Endothelial cell (in vitro differentiated cells): ENCODE measurements around the gene KHK. TPM values are rescaled to one million over a fixed set of nuclear protein-coding genes. Genes with fewer than 3 reads are reported as not detected.
A peak's percentile ranks its signal among the peaks of the same experiment; 100 is the strongest.

Source experiments
- DNase-seq: peaks from one replicate; pipeline ENCODE4 v3.0.0; 2021; ENCODE audit warnings: low spot score
- H3K27ac Mint-ChIP-seq: one replicate; pipeline ENCODE4 v1.8.0; 2021; ENCODE audit warnings: mixed read lengths, inconsistent platforms; ENCODE audit not compliant: unreplicated experiment
- H3K27me3 Mint-ChIP-seq: one replicate; pipeline ENCODE4 v1.8.0; 2021; ENCODE audit warnings: mild to moderate bottlenecking, moderate library complexity, mixed read lengths, inconsistent platforms; ENCODE audit not compliant: unreplicated experiment
- H3K36me3 Mint-ChIP-seq: one replicate; pipeline ENCODE4 v1.8.0; 2021; ENCODE audit warnings: mild to moderate bottlenecking, low read depth, mixed read lengths, inconsistent platforms; ENCODE audit not compliant: unreplicated experiment
- H3K4me1 Mint-ChIP-seq: one replicate; pipeline ENCODE4 v1.8.0; 2021; ENCODE audit warnings: mild to moderate bottlenecking, mixed read lengths, inconsistent platforms; ENCODE audit not compliant: unreplicated experiment
- H3K4me3 Mint-ChIP-seq: one replicate; pipeline ENCODE4 v1.8.0; 2021; ENCODE audit warnings: mild to moderate bottlenecking, mixed read lengths, inconsistent platforms; ENCODE audit not compliant: unreplicated experiment
- H3K9me3 Mint-ChIP-seq: one replicate; pipeline ENCODE4 v1.8.0; 2021; ENCODE audit warnings: mixed read lengths, inconsistent platforms; ENCODE audit not compliant: unreplicated experiment
- total RNA-seq: library from RNA; stranded (reverse); fragmentation: NEBNext Ultra II Directional; extraction: Animal tissue kit (Norgen Biotek cat#: 25700); gene quantifications from one replicate; pipeline ENCODE4 v1.2.1, GENCODE V29; 2021; ENCODE audit not compliant: unreplicated experiment
- TF ChIP-seq, protein P1 (sequence below): fragments of 200-600 bp; sonication (generic); IDR thresholded peaks from one replicate; pipeline ENCODE4 v1.5.0; 2021; ENCODE audit warnings: antibody characterized with exemption; ENCODE audit not compliant: unreplicated experiment

Gene KHK
- total RNA-seq, 1 donor from 2014 or later, result 1.4 TPM

DNA sequence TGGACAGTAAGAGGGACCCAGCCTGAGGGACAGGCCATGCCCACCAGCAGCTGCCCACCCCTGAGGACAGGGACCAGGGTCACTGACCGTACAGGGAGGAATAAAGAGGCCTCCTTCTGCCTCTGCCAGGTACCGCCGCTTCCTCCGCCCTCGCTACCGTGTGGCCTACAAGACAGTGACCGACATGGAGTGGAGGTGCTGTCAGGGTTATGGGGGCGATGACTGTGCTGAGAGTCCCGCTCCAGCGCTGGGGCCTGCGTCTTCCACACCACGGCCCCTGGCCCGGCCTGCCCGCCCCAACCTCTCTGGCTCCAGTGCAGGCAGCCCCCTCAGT is 6.0 kb upstream of the KHK start:
- peaks cover 21% of the 10 kb centered on the region for H3K4me1 Mint-ChIP-seq
- TF ChIP-seq, protein P1, sequence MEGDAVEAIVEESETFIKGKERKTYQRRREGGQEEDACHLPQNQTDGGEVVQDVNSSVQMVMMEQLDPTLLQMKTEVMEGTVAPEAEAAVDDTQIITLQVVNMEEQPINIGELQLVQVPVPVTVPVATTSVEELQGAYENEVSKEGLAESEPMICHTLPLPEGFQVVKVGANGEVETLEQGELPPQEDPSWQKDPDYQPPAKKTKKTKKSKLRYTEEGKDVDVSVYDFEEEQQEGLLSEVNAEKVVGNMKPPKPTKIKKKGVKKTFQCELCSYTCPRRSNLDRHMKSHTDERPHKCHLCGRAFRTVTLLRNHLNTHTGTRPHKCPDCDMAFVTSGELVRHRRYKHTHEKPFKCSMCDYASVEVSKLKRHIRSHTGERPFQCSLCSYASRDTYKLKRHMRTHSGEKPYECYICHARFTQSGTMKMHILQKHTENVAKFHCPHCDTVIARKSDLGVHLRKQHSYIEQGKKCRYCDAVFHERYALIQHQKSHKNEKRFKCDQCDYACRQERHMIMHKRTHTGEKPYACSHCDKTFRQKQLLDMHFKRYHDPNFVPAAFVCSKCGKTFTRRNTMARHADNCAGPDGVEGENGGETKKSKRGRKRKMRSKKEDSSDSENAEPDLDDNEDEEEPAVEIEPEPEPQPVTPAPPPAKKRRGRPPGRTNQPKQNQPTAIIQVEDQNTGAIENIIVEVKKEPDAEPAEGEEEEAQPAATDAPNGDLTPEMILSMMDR, result no peak

DNA sequence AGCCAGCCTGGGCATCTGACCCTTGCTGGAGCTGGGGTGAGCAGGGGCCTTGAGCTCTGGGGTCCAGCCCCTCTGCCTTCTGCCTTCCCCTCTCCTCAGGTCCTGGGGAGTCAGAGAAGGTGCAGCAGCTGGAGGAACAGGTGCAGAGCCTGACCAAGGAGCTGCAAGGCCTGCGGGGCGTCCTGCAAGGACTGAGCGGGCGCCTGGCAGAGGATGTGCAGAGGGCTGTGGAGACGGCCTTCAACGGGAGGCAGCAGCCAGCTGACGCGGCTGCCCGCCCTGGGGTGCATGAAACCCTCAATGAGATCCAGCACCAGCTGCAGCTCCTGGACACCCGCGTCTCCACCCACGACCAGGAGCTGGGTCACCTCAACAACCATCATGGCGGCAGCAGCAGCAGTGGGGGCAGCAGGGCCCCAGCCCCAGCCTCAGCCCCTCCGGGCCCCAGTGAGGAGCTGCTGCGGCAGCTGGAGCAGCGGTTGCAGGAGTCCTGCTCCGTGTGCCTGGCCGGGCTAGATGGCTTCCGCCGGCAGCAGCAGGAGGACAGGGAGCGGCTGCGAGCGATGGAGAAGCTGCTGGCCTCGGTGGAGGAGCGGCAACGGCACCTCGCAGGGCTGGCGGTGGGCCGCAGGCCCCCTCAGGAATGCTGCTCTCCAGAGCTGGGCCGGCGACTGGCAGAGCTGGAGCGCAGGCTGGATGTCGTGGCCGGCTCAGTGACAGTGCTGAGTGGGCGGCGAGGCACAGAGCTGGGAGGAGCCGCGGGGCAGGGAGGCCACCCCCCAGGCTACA is 4.4 kb upstream of the KHK start:
- no peak for DNase-seq
- Mint-ChIP-seq H3K27ac (no peak overlapping the region), H3K36me3 (no peaks in the 10 kb centered on the region), H3K27me3 (peaks cover 20% of the 10 kb centered on the region), H3K4me3 (no peak overlapping the region), H3K4me1 (peaks cover 13% of the 10 kb centered on the region), H3K9me3 (no peaks in the 10 kb centered on the region)
- TF ChIP-seq, protein P1, result no peak

More for the DNA sequence above, 6.0 kb upstream of the KHK start:
- H3K4me3 Mint-ChIP-seq, result peak overlapping the region; percentile 31
- H3K27ac Mint-ChIP-seq, result no peak overlapping the region
- DNase-seq, result no peak
- H3K27me3 Mint-ChIP-seq, result peaks cover 20% of the 10 kb centered on the region
- H3K36me3 Mint-ChIP-seq, result peaks cover 3% of the 10 kb centered on the region
- H3K9me3 Mint-ChIP-seq, result no peaks in the 10 kb centered on the region

DNA sequence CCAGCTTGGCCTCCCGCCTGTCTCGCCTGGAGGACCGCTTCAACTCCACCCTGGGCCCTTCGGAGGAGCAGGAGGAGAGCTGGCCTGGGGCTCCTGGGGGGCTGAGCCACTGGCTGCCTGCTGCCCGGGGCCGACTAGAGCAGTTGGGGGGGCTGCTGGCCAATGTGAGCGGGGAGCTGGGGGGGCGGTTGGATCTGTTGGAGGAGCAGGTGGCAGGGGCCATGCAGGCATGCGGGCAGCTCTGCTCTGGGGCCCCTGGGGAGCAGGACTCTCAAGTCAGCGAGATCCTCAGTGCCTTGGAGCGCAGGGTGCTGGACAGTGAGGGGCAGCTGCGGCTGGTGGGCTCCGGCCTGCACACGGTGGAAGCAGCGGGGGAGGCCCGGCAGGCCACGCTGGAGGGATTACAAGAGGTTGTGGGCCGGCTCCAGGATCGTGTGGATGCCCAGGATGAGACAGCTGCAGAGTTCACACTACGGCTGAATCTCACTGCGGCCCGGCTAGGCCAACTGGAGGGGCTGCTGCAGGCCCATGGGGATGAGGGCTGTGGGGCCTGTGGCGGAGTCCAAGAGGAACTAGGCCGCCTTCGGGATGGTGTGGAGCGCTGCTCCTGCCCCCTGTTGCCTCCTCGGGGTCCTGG is 3.7 kb upstream of the KHK start:
- Mint-ChIP-seq H3K4me1 (peaks cover 13% of the 10 kb centered on the region), H3K4me3 (no peak overlapping the region), H3K36me3 (no peaks in the 10 kb centered on the region), H3K27ac (no peak overlapping the region), H3K27me3 (peaks cover 15% of the 10 kb centered on the region), H3K9me3 (no peaks in the 10 kb centered on the region)
- TF ChIP-seq, protein P1, result no peak
- DNase-seq, result no peak

DNA sequence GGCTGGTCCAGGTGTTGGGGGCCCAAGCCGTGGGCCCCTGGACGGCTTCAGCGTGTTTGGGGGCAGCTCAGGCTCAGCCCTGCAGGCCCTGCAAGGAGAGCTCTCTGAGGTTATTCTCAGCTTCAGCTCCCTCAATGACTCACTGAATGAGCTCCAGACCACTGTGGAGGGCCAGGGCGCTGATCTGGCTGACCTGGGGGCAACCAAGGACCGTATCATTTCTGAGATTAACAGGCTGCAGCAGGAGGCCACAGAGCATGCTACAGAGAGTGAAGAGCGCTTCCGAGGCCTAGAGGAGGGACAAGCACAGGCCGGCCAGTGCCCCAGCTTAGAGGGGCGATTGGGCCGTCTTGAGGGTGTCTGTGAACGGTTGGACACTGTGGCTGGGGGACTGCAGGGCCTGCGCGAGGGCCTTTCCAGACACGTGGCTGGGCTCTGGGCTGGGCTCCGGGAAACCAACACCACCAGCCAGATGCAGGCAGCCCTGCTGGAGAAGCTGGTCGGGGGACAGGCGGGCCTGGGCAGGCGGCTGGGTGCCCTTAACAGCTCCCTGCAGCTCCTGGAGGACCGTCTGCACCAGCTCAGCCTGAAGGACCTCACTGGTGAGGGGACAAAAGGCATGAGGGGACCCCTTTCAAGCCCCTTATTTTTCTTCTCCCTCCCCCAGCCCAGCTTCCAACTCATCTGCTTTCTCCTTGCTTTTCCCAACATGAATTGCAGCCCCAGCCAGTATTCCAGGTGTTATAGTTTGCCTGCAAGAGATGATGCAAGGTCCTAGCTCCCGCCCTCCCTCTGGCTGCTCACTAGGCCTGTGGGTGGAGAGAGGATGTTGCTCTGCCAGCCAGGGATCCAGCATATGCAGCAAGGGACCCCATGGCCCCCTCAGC is 2.9 kb upstream of the KHK start:
- no peak overlapping the region for H3K27ac Mint-ChIP-seq
- no peak overlapping the region for H3K4me3 Mint-ChIP-seq
- TF ChIP-seq, protein P1, result no peak
- H3K27me3 Mint-ChIP-seq, result peaks cover 15% of the 10 kb centered on the region
- H3K4me1 Mint-ChIP-seq, result peaks cover 13% of the 10 kb centered on the region
- H3K9me3 Mint-ChIP-seq, result no peaks in the 10 kb centered on the region
- H3K36me3 Mint-ChIP-seq, result no peaks in the 10 kb centered on the region
- DNase-seq, result no peak
